Measurements from ENCODE around the gene KCNK10. TPM values are rescaled to one million over a fixed set of nuclear protein-coding genes. Genes with fewer than 3 reads are reported as not detected.

Gene KCNK10
- polyA plus RNA-seq, 3 donors, result 0.05 TPM; not detected in 2

- no peak for TF ChIP-seq CTCF (IDR thresholded peaks at IDR 0.05)
- DNase-seq, result no peak
- no peak overlapping the region for H3K9ac ChIP-seq (ENCODE audit: insufficient read depth, low read length, poor library complexity, severe bottlenecking)
- no peaks in the 10 kb centered on the region for H3K4me1 Mint-ChIP-seq
- H3K4me3 Mint-ChIP-seq, result no peak overlapping the region
- H3K27me3 Mint-ChIP-seq (ENCODE audit: low read depth in 3 of 3), result peaks cover 2 to 15% (median 8%) of the 10 kb centered on the region in 3 donors
- no peaks in the 10 kb centered on the region for H4K20me1 ChIP-seq (ENCODE audit: insufficient read depth, low read length)
- H3K36me3 ChIP-seq (replicated peaks in 1 of 2; ENCODE audit: control insufficient read depth in 1 of 2, insufficient read depth in 2 of 2, low read length in 2 of 2), result no peaks in the 10 kb centered on the region
- H3K4me2 ChIP-seq (replicated peaks; ENCODE audit: extremely low read depth, low read length, poor library complexity, severe bottlenecking), result no peak overlapping the region
- no peaks in the 10 kb centered on the region for H3K36me3 Mint-ChIP-seq
- H3K27ac ChIP-seq (ENCODE audit: low read depth in 1 of 2, low read length in 2 of 2), result no peak overlapping the region
- intact Hi-C loops (cut with micrococcal nuclease), result no loop called here
- no peaks in the 10 kb centered on the region for H3K27me3 ChIP-seq (ENCODE audit: control insufficient read depth in 2 of 2, insufficient read depth in 2 of 2, low read length in 2 of 2)
- no peak overlapping the region for H2AFZ ChIP-seq (ENCODE audit: insufficient read depth, low read depth, low read length, poor library complexity, severe bottlenecking)
- H3K79me2 ChIP-seq (ENCODE audit: insufficient read depth, low read length), result no peaks in the 10 kb centered on the region
- no peaks in the 10 kb centered on the region for H3K4me1 ChIP-seq (ENCODE audit: control insufficient read depth in 1 of 2, insufficient read depth in 2 of 2, low read length in 2 of 2)
- H3K4me3 ChIP-seq (replicated peaks in 1 of 3; ENCODE audit: low read depth in 2 of 3, low read length in 3 of 3), result no peak overlapping the region
- H3K9me3 ChIP-seq (replicated peaks in 1 of 2; ENCODE audit: control insufficient read depth in 1 of 2, insufficient read depth in 1 of 2, low read length in 2 of 2), result peaks cover 0 to under 1% of the 10 kb centered on the region in 2 donors
- 100% methylated on average over 1 of the region's 2 CpGs for WGBS (ENCODE audit: insufficient coverage)
- H3K9me3 Mint-ChIP-seq, result peaks cover 0 to 3% (median 0%) of the 10 kb centered on the region in 7 donors
- no peak overlapping the region for H3K27ac Mint-ChIP-seq
Observed at GRCh38 chr14:88271205-88271604, 51.9 kb downstream of the KCNK10 start.

- Histone ChIP-seq H3K9me3 (replicated peaks in 1 of 2; ENCODE audit: control insufficient read depth in 1 of 2, insufficient read depth in 1 of 2, low read length in 2 of 2) (peaks cover 0 to 5% of the 10 kb centered on the region in 2 donors), H3K27ac (ENCODE audit: low read depth in 1 of 2, low read length in 2 of 2) (no peak overlapping the region), H3K79me2 (ENCODE audit: insufficient read depth, low read length) (no peaks in the 10 kb centered on the region), H4K20me1 (ENCODE audit: insufficient read depth, low read length) (no peaks in the 10 kb centered on the region), H3K4me2 (replicated peaks; ENCODE audit: extremely low read depth, low read length, poor library complexity, severe bottlenecking) (no peak overlapping the region), H2AFZ (ENCODE audit: insufficient read depth, low read depth, low read length, poor library complexity, severe bottlenecking) (no peak overlapping the region), H3K4me1 (ENCODE audit: control insufficient read depth in 1 of 2, insufficient read depth in 2 of 2, low read length in 2 of 2) (no peaks in the 10 kb centered on the region), H3K4me3 (replicated peaks in 1 of 3; ENCODE audit: low read depth in 2 of 3, low read length in 3 of 3) (no peak overlapping the region), H3K27me3 (ENCODE audit: control insufficient read depth in 2 of 2, insufficient read depth in 2 of 2, low read length in 2 of 2) (no peaks in the 10 kb centered on the region), H3K9ac (ENCODE audit: insufficient read depth, low read length, poor library complexity, severe bottlenecking) (no peak overlapping the region), H3K36me3 (replicated peaks in 1 of 2; ENCODE audit: control insufficient read depth in 1 of 2, insufficient read depth in 2 of 2, low read length in 2 of 2) (no peaks in the 10 kb centered on the region)
- 71% methylated on average over 5 of the region's 6 CpGs for WGBS (ENCODE audit: insufficient coverage)
- peaks cover 2 to 17% (median 6%) of the 10 kb centered on the region in 3 donors for H3K27me3 Mint-ChIP-seq (ENCODE audit: low read depth in 3 of 3)
- no peak for DNase-seq
- H3K4me1 Mint-ChIP-seq, result no peaks in the 10 kb centered on the region
- H3K36me3 Mint-ChIP-seq, result no peaks in the 10 kb centered on the region
- no peak for TF ChIP-seq CTCF (IDR thresholded peaks at IDR 0.05)
- intact Hi-C loops (cut with micrococcal nuclease), result no loop called here
- peaks cover 0 to 6% (median 2%) of the 10 kb centered on the region in 7 donors for H3K9me3 Mint-ChIP-seq
- H3K4me3 Mint-ChIP-seq, result no peak overlapping the region
- no peak overlapping the region for H3K27ac Mint-ChIP-seq
Observed at GRCh38 chr14:88270776-88271175, 52.3 kb downstream of the KCNK10 start.

Measured in CD14-positive monocyte (primary cell).